Body of pancreas (tissue), 4 donors: ENCODE measurements around the gene ZSCAN22. TPM values are rescaled to one million over a fixed set of nuclear protein-coding genes. Genes with fewer than 3 reads are reported as not detected.

Experiments used
- ATAC-seq: fragments of 150-250 bp; one replicate; pipeline ENCODE4 v1.9.1; 2016
- DNase-seq, 4 donors: peaks; one replicate each; pipeline ENCODE4 v3.0.0-alpha.2; 2019
- H3K27ac ChIP-seq, 4 donors: fragments of 200-600 bp; sonication (generic); 1 replicate in 3 of 4; 2 replicates in 1 of 4; pipeline versions ENCODE4 v1.5.1 to v1.6.1; 2016 to 2019; ENCODE audit warnings: mild to moderate bottlenecking in 1 of 4, mixed read lengths in 1 of 4, moderate library complexity in 1 of 4
- H3K27me3 ChIP-seq, 2 donors: fragments of 200-600 bp; sonication (generic); one replicate each; pipeline ENCODE4 v1.6.0; 2016; ENCODE audit warnings: mild to moderate bottlenecking in 1 of 2
- H3K36me3 ChIP-seq, 2 donors: fragments of 200-600 bp; sonication (generic); replicated peaks in 1 of 2; 2 replicates each; pipeline ENCODE4 v1.5.1; 2016; ENCODE audit warnings: low read depth in 2 of 2; ENCODE audit not compliant: insufficient read depth in 1 of 2
- H3K4me1 ChIP-seq: fragments of 200-600 bp; sonication (generic); one replicate; pipeline ENCODE4 v1.6.0; 2016
- H3K4me3 ChIP-seq, 2 donors: fragments of 200-600 bp; sonication (generic); 1 replicate in 1 of 2; 2 replicates in 1 of 2; pipeline ENCODE4 v1.5.1; 2016 to 2019
- H3K9me3 ChIP-seq, 3 donors: fragments of 200-600 bp; sonication (generic); 1 replicate in 2 of 3; 2 replicates in 1 of 3; pipeline ENCODE4 v1.5.1; 2016
- POLR2A ChIP-seq, 3 donors: fragments of 450-650 bp; IDR thresholded peaks; one replicate each; pipeline ENCODE4 v1.6.1; 2016; ENCODE audit warnings: antibody characterized with exemption in 3 of 3, mild to moderate bottlenecking in 2 of 3
- WGBS, 2 donors: methylation state at CpG; one replicate each; pipeline ENCODE4 v1.1.5; 2017; 5-methylcytosine and 5-hydroxymethylcytosine counted together
- intact Hi-C: fragments of 100-400 bp; cut with DNase I; formaldehyde crosslinking; loops from one replicate; pipeline ENCODE4 v1.15.1; 2023
- total RNA-seq, 2 donors: library from RNA; depleted of rRNA; stranded (reverse); fragments of >200 nt; gene quantifications; one replicate each; pipeline ENCODE4 v1.1.0, GENCODE V29; 2016
- TF ChIP-seq, protein P1 (sequence below), 7 experiments: fragments of 450-650 bp in 4 of 7; fragments of 200-600 bp in 3 of 7; sonication (generic) in 3 of 7; IDR thresholded peaks; one replicate each; pipeline ENCODE4 v1.5.1; 2016 to 2019; ENCODE audit warnings: antibody characterized with exemption in 7 of 7

ZSCAN22 gene
- total RNA-seq, 2 donors from 2014 or later, result 0.99 to 3.1 TPM

DNA sequence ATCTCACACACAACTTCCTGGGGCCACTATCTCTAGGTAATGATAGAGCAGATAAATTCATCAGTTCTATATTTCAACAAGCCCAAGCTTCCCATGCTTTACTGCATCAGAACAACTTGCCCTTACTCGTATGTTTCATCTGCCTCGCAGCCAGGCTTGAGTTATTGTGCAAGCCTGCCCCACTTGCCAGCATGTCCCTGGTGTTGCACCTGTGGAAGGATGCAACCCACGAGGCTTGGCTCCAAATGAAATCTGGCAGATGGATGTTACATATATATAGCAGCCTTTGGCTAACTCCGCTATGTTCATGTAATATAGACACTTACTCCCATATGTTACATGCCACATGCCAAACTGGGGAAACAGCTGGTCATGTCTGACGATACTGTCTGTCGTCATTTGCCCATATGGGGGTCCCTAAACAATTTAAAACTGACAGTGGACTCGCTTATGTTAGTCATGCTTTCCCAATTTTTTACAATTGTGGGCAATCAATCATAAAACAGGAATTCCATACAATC is 15.4 kb upstream of the ZSCAN22 start:
- DNase-seq, result no peak
- H3K9me3 ChIP-seq, result no peaks in the 10 kb centered on the region
- ATAC-seq, result no peak
- no peaks in the 10 kb centered on the region for H3K27me3 ChIP-seq
- intact Hi-C loops, result no loop called here
- no peak overlapping the region for H3K27ac ChIP-seq
- TF ChIP-seq, protein P1, sequence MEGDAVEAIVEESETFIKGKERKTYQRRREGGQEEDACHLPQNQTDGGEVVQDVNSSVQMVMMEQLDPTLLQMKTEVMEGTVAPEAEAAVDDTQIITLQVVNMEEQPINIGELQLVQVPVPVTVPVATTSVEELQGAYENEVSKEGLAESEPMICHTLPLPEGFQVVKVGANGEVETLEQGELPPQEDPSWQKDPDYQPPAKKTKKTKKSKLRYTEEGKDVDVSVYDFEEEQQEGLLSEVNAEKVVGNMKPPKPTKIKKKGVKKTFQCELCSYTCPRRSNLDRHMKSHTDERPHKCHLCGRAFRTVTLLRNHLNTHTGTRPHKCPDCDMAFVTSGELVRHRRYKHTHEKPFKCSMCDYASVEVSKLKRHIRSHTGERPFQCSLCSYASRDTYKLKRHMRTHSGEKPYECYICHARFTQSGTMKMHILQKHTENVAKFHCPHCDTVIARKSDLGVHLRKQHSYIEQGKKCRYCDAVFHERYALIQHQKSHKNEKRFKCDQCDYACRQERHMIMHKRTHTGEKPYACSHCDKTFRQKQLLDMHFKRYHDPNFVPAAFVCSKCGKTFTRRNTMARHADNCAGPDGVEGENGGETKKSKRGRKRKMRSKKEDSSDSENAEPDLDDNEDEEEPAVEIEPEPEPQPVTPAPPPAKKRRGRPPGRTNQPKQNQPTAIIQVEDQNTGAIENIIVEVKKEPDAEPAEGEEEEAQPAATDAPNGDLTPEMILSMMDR (IDR thresholded peaks at IDR 0.05), result no peak
- peaks cover 6 to 20% of the 10 kb centered on the region in 2 donors for H3K36me3 ChIP-seq
- 93% methylated on average over 7 of the region's 7 CpGs for WGBS, 2 donors
- H3K4me1 ChIP-seq, result peaks cover 8% of the 10 kb centered on the region
- no peak overlapping the region for H3K4me3 ChIP-seq

DNA sequence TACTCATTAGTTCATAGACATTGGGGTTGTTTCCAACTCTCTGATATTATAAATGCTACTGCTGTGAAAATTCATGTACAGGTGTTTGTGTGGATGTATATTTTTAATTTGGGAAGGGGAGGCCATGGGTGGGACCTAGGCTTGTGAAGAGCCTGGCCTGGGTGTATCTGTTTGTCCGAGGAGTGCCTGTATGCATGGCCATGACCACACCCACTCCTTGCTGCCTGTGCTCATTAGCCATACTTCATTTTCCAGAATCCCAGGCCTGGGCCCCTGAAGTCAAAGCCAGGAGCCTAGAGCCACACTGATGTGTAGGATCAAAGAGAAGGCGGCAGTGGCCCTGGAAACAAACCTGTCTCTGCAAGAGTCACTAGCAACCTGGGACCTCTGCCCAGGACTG is 11.2 kb upstream of the ZSCAN22 start:
- Histone ChIP-seq H3K4me1 (no peaks in the 10 kb centered on the region), H3K27me3 (no peaks in the 10 kb centered on the region), H3K4me3 (no peak overlapping the region), H3K27ac (no peak overlapping the region), H3K36me3 (peaks cover 6 to 17% of the 10 kb centered on the region in 2 donors), H3K9me3 (no peaks in the 10 kb centered on the region)
- ATAC-seq (no peak), DNase-seq (no peak)
- WGBS, 2 donors, result 100% methylated on average over 2 of the region's 2 CpGs; no CpG with 5 or more reads in 1 of the 2 donors
- TF ChIP-seq, protein P1 (IDR thresholded peaks at IDR 0.05), result no peak
- no peak for TF ChIP-seq POLR2A (IDR thresholded peaks at IDR 0.05)
- intact Hi-C loops, result no loop called here

DNA sequence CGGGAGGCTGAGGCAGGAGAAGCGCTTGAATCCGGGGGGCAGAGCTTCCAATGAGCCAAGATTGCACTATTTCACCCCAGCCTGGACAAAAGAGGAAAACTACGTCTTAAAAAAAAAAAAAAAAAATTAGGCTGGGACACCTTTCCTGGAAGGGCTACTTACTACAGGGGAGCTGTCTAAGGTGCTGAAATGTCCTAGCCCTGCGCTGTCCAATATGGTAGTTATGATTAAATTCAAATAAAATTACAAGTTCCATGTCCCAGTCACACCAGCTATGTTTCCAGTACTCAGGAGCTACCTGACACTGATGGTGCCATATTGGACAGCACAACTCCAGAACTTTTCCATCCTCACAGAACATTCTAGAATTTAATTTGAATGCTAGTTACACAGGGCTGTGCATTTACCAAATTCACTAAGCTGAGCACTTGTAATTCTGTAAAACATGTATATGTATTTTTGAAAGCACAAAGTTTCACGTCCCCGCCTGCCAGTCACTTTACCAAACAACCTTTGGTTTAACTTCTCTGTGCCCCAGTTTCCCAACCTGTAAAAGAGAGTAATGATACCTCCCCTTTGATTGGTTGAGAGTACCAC is 9.2 kb upstream of the ZSCAN22 start:
- TF ChIP-seq POLR2A (IDR thresholded peaks at IDR 0.05), result no peak
- TF ChIP-seq, protein P1 (IDR thresholded peaks at IDR 0.05), result no peak
- DNase-seq (no peak), ATAC-seq (no peak)
- H3K27me3 ChIP-seq, result no peaks in the 10 kb centered on the region
- H3K27ac ChIP-seq, result no peak overlapping the region
- H3K4me3 ChIP-seq, result no peak overlapping the region
- H3K36me3 ChIP-seq, result peaks cover 0 to 11% of the 10 kb centered on the region in 2 donors
- H3K9me3 ChIP-seq, result no peaks in the 10 kb centered on the region
- WGBS, 2 donors, result 50 to 52% methylated on average over 7 of the region's 7 CpGs
- intact Hi-C loops, result no loop called here
- H3K4me1 ChIP-seq, result no peaks in the 10 kb centered on the region

DNA sequence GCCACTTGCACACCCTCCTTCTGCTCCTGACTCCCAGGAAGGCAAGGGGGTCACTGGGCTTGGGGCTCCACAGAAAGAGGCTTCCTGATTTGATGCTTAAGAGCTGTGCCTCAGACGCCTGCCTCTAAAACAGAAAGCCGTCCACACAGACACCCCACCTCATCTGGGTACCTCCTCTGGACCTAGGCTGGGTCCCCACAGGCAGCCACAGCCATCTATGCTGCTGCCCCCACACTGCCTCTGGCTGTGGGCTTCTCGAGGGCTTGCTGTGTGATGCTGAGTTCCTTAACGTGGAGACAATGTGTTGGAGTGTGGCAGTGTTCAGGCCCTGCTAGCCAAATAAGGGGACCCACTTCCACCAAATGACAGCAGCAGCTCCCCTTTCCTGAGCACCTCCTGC is 8.5 kb upstream of the ZSCAN22 start:
- no peak for DNase-seq
- Histone ChIP-seq H3K4me3 (no peak overlapping the region), H3K36me3 (peaks cover 0 to 6% of the 10 kb centered on the region in 2 donors), H3K9me3 (no peaks in the 10 kb centered on the region), H3K4me1 (no peaks in the 10 kb centered on the region), H3K27me3 (no peaks in the 10 kb centered on the region), H3K27ac (no peak overlapping the region)
- intact Hi-C loops, result no loop called here
- WGBS, 2 donors, result 78 to 92% methylated on average over 2 to 4 of the region's 4 CpGs
- no peak for ATAC-seq
- TF ChIP-seq, protein P1 (IDR thresholded peaks at IDR 0.05), result no peak
- no peak for TF ChIP-seq POLR2A (IDR thresholded peaks at IDR 0.05)

DNA sequence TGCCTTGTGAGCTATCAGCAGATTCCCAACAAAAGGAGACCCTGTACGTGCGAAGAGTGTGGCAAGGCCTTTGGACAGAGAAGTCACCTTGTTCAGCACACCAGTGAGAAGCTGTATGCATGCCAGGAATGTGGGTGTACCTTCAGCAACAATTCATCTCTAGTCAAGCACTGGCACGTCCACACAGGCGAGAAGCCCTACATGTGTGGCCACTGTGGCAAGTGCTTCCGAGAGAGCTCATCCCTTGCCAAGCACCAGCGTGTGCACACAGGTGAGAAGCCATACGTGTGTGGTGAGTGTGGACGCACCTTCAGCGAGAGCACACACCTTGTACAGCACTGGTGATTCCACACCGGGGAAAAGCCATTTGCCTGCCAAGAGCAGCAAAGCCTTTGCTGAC is 7.6 kb upstream of the ZSCAN22 start:
- H3K4me1 ChIP-seq, result no peaks in the 10 kb centered on the region
- intact Hi-C loops, result no loop called here
- TF ChIP-seq, protein P1 (IDR thresholded peaks at IDR 0.05), result no peak
- TF ChIP-seq POLR2A (IDR thresholded peaks at IDR 0.05), result no peak
- no peak overlapping the region for H3K4me3 ChIP-seq
- H3K9me3 ChIP-seq, result no peaks in the 10 kb centered on the region
- H3K27me3 ChIP-seq, result no peaks in the 10 kb centered on the region
- no peak for DNase-seq
- 94 to 95% methylated on average over 9 to 10 of the region's 10 CpGs for WGBS, 2 donors
- no peak overlapping the region for H3K27ac ChIP-seq
- H3K36me3 ChIP-seq, result no peaks in the 10 kb centered on the region
- ATAC-seq, result no peak
